HepG2 (cell line): ENCODE results near the gene NXT1. TPM values are rescaled to one million over a fixed set of nuclear protein-coding genes. Genes with fewer than 3 reads are reported as not detected.

Experiments used
- ATAC-seq: fragments of 200-7000 bp; cut with Tn5 transposase; 3 replicates; pipeline ENCODE4 v1.9.1; 2020; ENCODE audit warnings: mild to moderate bottlenecking, moderate library complexity
- BruUV-seq: library from RNA; stranded (reverse); fragments of 400-500 nt; replicated peaks from 2 replicates; lab custom pipeline; 2021; lab: Mats Ljungman, UMichigan
- CTCF ChIA-PET: fragments of 300-600 bp; formaldehyde crosslinking; extraction: SDS; loops from one replicate; lab custom pipeline; 2021; ENCODE audit warnings: low total read pairs, inconsistent platforms, low intra/inter-chr PET ratio; lab: Yijun Ruan, JAX
- POLR2A ChIA-PET: fragments of 350-600 bp; sonication (Branson Sonifier 250); formaldehyde crosslinking; loops from one replicate; lab custom pipeline; 2020; ENCODE audit warnings: antibody characterized with exemption, inconsistent platforms; lab: Yijun Ruan, JAX
- DNase-seq: peaks from one replicate; pipeline ENCODE4 v3.0.0-alpha.2; 2015; ENCODE audit warnings: low spot score
- FAIRE-seq: peaks from 3 replicates; lab custom pipeline; 2011; peaks lifted over from hg19 to GRCh38; lab: Jason Lieb, UNC
- H2AFZ ChIP-seq: one replicate; pipeline ENCODE4 v1.6.1; 2011; ENCODE audit warnings: low read length, inconsistent platforms
- H3K27ac ChIP-seq: fragments of 300-600 bp; 3 replicates; pipeline ENCODE4 v1.8.0; 2011; ENCODE audit warnings: mixed run types, mild to moderate bottlenecking, mixed read lengths, low read length, inconsistent platforms; ENCODE audit not compliant: insufficient read depth; ENCODE audit errors: extremely low read length
- H3K27me3 ChIP-seq, 2 experiments: fragments of 200-600 bp in 1 of 2; 2 replicates in 1 of 2; 3 replicates in 1 of 2; pipeline versions ENCODE4 v1.6.0 to v1.8.0; 2011; ENCODE audit warnings: low read length in 2 of 2, mild to moderate bottlenecking in 2 of 2, moderate library complexity in 2 of 2, inconsistent platforms in 1 of 2; ENCODE audit not compliant: insufficient read depth in 2 of 2, control insufficient read depth in 1 of 2
- H3K36me3 ChIP-seq, 2 experiments: fragments of 200-600 bp in 1 of 2; replicated peaks in 1 of 2; 2 replicates in 1 of 2; 3 replicates in 1 of 2; pipeline versions ENCODE4 v1.5.1 to v1.8.0; 2011; ENCODE audit warnings: low read length in 2 of 2, inconsistent platforms in 1 of 2; ENCODE audit not compliant: insufficient read depth in 2 of 2, control insufficient read depth in 1 of 2
- H3K4me1 ChIP-seq: 2 replicates; pipeline ENCODE4 v1.5.1; 2012; ENCODE audit warnings: low read length, inconsistent platforms; ENCODE audit not compliant: insufficient read depth
- H3K4me2 ChIP-seq: 2 replicates; pipeline ENCODE4 v1.6.0; 2011; ENCODE audit warnings: low read depth, low read length, inconsistent platforms
- H3K4me3 ChIP-seq, 3 experiments: fragments of 200-600 bp in 1 of 3; sonication (generic), shearing (Covaris generic) in 1 of 3; replicated peaks in 1 of 3; 2 replicates each; pipeline ENCODE4 v1.5.1; 2011 to 2016; ENCODE audit warnings: low read length in 3 of 3, inconsistent platforms in 2 of 3, low read depth in 2 of 3, mild to moderate bottlenecking in 2 of 3, control low read depth in 1 of 3, mixed read lengths in 1 of 3; ENCODE audit not compliant: insufficient read depth in 1 of 3
- H3K79me2 ChIP-seq: one replicate; pipeline ENCODE4 v1.6.1; 2011; ENCODE audit warnings: low read length, inconsistent platforms; ENCODE audit not compliant: insufficient read depth
- H3K9ac ChIP-seq: 2 replicates; pipeline ENCODE4 v1.6.0; 2011; ENCODE audit warnings: mild to moderate bottlenecking, low read depth, low read length, inconsistent platforms; ENCODE audit not compliant: insufficient read depth
- H3K9me3 ChIP-seq: 2 replicates; pipeline ENCODE4 v1.5.1; 2012; ENCODE audit warnings: mild to moderate bottlenecking, low read length
- H4K20me1 ChIP-seq: 2 replicates; pipeline ENCODE4 v1.6.0; 2011; ENCODE audit warnings: inconsistent platforms, mild to moderate bottlenecking, low read length, moderate library complexity; ENCODE audit not compliant: insufficient read depth
- CCAR2 ChIP-seq: fragments of 200-400 bp; formaldehyde crosslinking; optimal IDR thresholded peaks from 2 replicates; pipeline ENCODE3; 2018; ENCODE audit warnings: low read depth, mild to moderate bottlenecking, low read length, moderate library complexity
- ELF4 ChIP-seq: sonication (generic); formaldehyde crosslinking; IDR thresholded peaks from 2 replicates; pipeline ENCODE4 v1.5.0; 2020; ENCODE audit warnings: missing genetic modification reagents, mild to moderate bottlenecking, moderate library complexity, borderline replicate concordance
- HMG20B ChIP-seq: conservative IDR thresholded peaks from 2 replicates; pipeline ENCODE4 v1.6.1; 2016; ENCODE audit warnings: missing genetic modification reagents, missing compliant biosample characterization
- KDM4B ChIP-seq: sonication (generic); formaldehyde crosslinking; IDR thresholded peaks from 2 replicates; pipeline ENCODE4 v1.4.0; 2020; ENCODE audit warnings: missing genetic modification reagents
- NFIC ChIP-seq: IDR thresholded peaks from 2 replicates; pipeline ENCODE4 v1.6.1; 2012; ENCODE audit warnings: mild to moderate bottlenecking, low read length, inconsistent platforms
- WGBS: methylation state at CpG from one replicate; pipeline ENCODE4 v1.1.6; 2017; ENCODE audit warnings: low lambda C conversion rate; 5-methylcytosine and 5-hydroxymethylcytosine counted together
- in situ Hi-C: cut with HindIII; loops from 2 replicates; pipeline ENCODE4 v1.10.0; 2017; ENCODE audit warnings: low pct_unique_long_range_greater_than_20kb; ENCODE audit not compliant: extremely low pct_ligation_motif_present
- intact Hi-C: fragments of 100-400 bp; cut with micrococcal nuclease; formaldehyde crosslinking; loops from one replicate; pipeline ENCODE4 v1.10.0; 2022; ENCODE audit not compliant: unreplicated experiment
- polyA plus RNA-seq, 8 experiments: library from polyadenylated mRNA; depleted of rRNA in 3 of 8; stranded (reverse) in 7 of 8; unstranded in 1 of 8; fragments of >200 nt; fragmentation: Illumina TruSeq in 4 of 8; extraction: Trizol in 4 of 8; gene quantifications; 2 replicates each; pipeline versions ENCODE4 v1.2.1 to v1.2.3, GENCODE V29; 2011 to 2016; ENCODE audit warnings: low read depth in 4 of 8, missing spikeins in 1 of 8, mixed read lengths in 1 of 8; ENCODE audit not compliant: insufficient read depth in 1 of 8
- total RNA-seq, 5 experiments: library from RNA; depleted of rRNA; stranded (reverse); fragments of >200 nt; fragmentation: Illumina TruSeq; extraction: Trizol; gene quantifications; 2 replicates each; pipeline ENCODE4 v1.2.3, GENCODE V29; 2016; ENCODE audit warnings: low read depth in 1 of 5
- TF ChIP-seq, protein P1 (sequence below): sonication (generic); formaldehyde crosslinking; IDR thresholded peaks from 2 replicates; pipeline ENCODE4 v1.5.1; 2020; ENCODE audit warnings: mild to moderate bottlenecking, missing genetic modification reagents, moderate library complexity

The NXT1 gene
- total and polyA plus RNA-seq, 2 of the 13 experiments (the other 11 are each of a cell fraction or from before 2014, with no cell fraction given): 35.6 to 65.9 TPM

DNA sequence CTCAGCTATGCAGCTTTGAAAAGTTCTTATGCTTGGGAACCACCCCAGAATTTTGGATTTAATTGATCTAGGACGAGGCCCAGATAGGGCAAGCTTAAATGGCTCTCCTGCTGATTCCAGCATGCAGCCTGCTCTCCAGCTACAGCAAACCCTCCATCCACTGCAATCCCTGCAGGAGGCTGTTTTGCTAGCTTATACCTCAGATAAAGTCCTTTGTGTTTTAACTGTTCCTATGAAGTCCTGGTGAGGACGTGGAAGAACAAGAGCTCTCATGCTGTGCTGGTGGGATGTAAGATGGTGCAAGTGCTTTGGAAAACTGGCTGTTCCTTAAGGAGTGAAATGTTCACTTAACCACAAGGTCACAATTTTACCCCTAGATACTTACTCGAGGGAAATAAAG lies 25.5 kb upstream of the NXT1 start:
- BruUV-seq: no TSS peak
- ChIA-PET CTCF (no interaction called here), POLR2A (no interaction called here)
- Histone ChIP-seq H4K20me1 (no peaks in the 10 kb centered on the region), H3K79me2 (no peaks in the 10 kb centered on the region), H3K4me2 (no peak overlapping the region), H2AFZ (no peak overlapping the region), H3K9ac (no peak overlapping the region), H3K27me3 (no peaks in the 10 kb centered on the region), H3K4me1 (no peaks in the 10 kb centered on the region), H3K4me3 (no peak overlapping the region), H3K36me3 (no peaks in the 10 kb centered on the region), H3K9me3 (no peaks in the 10 kb centered on the region), H3K27ac (no peak overlapping the region)
- DNase-seq: no peak
- no peak for ATAC-seq
- intact Hi-C loops: no loop called here
- no peak for FAIRE-seq
- 27% methylated on average over 3 of the region's 3 CpGs for WGBS
- in situ Hi-C loops: no loop called here
- TF ChIP-seq NFIC (no peak), KDM4B (no peak), ELF4 (no peak), CCAR2 (no peak), HMG20B (no peak)
- TF ChIP-seq, protein P1, sequence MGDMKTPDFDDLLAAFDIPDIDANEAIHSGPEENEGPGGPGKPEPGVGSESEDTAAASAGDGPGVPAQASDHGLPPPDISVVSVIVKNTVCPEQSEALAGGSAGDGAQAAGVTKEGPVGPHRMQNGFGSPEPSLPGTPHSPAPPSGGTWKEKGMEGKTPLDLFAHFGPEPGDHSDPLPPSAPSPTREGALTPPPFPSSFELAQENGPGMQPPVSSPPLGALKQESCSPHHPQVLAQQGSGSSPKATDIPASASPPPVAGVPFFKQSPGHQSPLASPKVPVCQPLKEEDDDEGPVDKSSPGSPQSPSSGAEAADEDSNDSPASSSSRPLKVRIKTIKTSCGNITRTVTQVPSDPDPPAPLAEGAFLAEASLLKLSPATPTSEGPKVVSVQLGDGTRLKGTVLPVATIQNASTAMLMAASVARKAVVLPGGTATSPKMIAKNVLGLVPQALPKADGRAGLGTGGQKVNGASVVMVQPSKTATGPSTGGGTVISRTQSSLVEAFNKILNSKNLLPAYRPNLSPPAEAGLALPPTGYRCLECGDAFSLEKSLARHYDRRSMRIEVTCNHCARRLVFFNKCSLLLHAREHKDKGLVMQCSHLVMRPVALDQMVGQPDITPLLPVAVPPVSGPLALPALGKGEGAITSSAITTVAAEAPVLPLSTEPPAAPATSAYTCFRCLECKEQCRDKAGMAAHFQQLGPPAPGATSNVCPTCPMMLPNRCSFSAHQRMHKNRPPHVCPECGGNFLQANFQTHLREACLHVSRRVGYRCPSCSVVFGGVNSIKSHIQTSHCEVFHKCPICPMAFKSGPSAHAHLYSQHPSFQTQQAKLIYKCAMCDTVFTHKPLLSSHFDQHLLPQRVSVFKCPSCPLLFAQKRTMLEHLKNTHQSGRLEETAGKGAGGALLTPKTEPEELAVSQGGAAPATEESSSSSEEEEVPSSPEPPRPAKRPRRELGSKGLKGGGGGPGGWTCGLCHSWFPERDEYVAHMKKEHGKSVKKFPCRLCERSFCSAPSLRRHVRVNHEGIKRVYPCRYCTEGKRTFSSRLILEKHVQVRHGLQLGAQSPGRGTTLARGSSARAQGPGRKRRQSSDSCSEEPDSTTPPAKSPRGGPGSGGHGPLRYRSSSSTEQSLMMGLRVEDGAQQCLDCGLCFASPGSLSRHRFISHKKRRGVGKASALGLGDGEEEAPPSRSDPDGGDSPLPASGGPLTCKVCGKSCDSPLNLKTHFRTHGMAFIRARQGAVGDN (CRISPR knock-in tag): no peak
